Stimulated activated CD4-positive, alpha-beta T cell treated with anti-CD3 and anti-CD28 coated beads, TNF-alpha, amount 100 ng/mL, for 4 hours (primary cell): ENCODE measurements around the gene ENDOV.
"Not testable (repeated sequence)": the region's sequence is repeated elsewhere in the genome, so short reads cannot be mapped to it uniquely, and the experiment has no call there.

Experiments used
- DNase-seq, 3 experiments: peaks; one replicate each; pipeline ENCODE4 v3.0.0-alpha.2; 2020; ENCODE audit warnings: low read depth in 3 of 3

The ENDOV gene

DNA sequence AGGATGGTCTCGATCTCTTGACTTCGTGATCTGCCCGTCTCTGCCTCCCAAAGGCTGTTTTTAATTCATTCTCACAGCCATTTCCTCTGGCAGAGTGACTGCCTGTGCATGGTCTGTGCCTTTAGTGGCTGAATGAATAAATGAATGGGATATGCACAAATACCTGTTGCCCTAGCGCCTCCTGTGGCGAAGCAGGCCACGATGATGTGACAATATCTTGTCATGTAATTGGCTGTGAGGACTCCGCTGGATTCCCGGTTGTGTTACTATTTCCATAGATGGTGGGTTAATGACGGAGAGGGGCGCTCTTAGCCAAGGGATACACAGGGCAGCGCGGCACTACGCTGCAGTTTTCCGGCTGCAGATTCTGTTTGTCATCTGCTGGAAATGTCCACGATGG lies 26.8 kb upstream of the ENDOV start:
- DNase-seq: no peak

DNA sequence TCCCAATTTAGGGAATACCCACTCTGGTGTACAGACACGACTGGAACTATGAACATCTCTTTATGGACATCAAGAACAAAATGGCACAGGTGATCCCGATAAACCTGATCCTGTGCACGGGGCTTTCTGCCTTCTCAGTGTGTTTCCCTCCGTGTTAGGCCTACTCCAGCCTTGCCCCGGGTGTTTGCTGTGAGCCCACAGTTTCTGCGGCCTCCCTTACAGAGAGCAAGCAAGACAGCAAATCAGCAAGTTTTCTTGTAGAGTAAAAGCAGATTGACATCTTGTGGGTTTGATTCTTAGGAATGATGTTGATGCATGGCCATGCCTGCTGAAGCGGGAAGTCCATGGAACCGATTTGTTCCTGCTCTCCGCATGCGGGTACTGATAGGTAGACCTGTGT lies 26.4 kb upstream of the ENDOV start:
- no peak for DNase-seq

DNA sequence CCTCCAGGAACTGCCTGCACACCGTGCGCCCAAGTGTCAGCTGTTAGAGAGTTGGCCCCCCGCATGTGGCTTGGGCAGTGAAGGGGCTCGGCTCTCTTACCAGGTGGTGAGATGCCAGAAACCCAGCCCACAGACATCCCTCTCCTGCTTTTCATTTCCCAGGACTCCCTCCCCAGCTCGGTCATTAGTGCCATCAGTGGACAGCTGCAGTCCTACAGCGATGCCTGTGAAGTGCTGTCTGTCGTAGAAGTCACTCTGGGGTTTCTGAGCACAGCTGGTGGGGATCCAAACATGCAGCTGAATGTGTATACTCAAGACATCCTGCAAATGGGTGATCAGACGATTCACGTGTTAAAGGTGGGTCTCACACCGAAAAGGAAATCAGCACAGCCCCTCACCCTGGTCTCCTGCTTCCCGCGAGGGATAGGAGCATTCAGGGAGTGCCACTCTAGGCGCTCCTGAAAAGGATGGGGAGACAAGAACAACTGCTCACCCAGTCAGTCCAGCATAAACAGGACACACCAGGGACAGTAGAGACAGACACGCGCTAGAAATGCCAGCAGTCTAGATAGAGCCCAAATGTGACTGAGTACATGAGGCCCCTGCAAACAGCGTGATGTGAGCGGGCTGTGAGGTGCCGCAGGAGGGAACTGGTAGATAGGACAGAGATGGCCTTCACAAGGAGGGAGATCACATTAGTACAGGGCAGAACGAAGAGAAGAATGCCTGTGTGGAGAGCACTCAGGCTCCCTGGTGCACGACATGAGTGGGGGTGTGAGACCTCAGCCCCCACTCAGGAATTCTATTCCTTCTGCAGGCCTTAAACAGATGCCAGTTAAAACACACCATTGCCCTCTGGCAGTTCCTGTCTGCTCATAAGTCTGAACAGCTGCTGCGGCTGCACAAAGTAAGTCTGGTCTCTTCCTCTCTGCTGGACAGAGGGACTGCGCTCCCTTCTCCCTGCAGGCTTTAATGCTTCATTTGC lies 25.7 kb upstream of the ENDOV start:
- DNase-seq: no peak

DNA sequence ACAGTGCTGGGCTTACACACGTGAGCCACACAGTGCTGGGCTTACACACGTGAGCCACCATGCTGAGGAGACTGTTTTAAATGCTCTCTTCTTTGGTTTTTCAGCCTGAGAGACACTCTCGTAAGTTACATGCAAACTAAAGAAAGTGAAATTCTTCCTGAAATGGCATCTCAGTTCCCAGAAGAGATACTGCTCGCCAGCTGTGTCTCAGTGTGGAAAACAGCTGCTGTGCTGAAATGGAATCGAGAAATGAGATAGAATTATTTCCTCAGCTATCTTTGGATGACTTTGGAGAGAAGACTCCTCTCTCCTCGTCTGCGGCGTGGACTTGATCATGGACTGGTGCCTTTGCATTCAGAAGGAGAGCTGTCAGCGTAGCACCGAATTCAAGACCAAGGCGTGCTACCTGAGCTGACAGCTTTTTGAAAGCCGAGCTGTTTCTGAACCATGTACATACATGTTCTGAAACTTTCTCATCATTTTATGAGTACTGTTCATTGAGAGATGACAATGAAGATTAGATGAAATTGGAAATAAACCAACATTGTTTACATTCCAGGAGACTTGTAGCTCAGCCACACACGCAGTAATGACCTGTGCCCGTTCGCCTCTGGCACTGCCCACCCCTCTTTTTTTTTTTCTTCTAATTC lies 21.6 kb upstream of the ENDOV start:
- DNase-seq: no peak

DNA sequence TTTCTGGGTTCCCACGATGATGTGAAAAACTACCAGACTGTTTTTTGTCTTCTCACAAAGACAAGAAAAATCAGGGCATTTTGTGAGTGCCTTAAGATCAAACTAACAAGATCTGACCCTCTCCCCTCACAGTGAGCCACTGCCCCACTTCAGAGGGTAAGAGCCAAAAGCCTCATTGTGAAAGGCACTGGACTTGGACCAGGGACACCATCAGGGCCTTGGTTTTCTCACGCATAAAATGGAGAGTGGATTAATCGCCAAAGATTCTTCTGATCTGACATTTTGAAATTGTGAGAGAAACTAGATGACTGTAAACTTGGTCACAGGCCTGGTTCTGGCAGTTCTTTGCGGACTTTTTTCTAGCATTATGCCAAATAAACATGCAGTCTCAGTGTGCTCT lies 21.0 kb upstream of the ENDOV start:
- DNase-seq: no peak

DNA sequence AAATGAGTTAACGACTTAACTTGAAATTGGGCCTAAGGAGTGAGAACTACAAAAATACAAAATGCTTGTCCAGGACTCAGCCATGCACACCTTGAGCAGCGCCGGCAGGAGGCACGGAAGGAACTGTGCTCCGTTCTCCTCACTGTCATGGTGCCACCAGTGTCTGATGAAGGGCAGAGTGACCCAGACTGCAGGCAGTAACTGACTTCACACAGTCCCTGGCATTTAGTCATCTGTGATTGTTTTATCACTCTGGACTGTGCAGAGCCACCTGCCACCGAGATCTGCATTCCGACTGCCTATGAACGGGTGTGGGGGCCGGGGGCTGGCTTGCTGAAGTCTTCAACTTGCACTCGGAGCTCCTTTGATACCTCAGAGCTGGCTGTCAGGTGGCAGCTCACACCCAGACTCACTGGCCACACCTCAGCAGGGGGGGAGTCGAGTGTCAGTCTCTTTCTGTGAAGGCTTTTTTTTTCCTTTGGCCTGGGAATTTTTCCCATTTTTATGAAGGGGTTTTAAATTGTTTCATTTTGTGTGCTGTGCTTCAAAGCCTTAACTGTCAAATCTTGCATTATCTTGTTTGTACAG lies 20.2 kb upstream of the ENDOV start:
- DNase-seq: no peak

DNA sequence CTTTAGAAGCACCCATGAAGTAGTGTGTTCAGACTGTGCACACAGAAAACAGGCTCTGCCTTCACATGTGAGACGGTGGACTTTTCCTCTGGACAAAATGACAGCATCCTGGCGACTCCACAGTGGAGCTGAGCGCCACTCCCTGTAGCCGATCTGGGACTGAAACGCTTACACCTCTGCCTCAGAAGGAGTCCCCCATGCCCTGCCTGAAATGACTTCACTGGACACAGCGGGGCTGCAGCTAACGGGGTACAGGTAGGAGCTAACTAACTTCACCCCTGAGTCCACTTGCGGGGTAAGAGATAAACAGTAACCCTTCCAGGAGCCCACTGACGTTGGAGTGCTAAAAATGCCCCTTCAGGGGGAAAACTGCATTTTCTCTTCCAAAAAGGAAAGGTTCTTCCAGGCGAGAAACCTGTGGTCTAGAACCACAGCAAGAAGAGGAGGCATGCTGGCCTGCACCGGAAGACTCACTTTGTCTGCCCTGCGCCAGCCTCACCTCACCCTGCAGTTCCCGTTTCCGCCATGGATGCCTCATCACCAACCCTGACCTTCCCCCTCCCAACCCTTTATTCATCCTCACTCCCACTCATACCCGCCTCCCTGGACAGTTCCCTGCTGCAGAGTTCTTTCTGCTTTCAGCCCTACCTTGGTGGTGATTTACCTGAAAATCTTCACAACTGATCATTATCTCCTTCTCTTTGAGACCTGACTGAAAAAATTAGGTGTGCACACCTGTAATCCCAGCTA lies 19.4 kb upstream of the ENDOV start:
- DNase-seq: no peak

DNA sequence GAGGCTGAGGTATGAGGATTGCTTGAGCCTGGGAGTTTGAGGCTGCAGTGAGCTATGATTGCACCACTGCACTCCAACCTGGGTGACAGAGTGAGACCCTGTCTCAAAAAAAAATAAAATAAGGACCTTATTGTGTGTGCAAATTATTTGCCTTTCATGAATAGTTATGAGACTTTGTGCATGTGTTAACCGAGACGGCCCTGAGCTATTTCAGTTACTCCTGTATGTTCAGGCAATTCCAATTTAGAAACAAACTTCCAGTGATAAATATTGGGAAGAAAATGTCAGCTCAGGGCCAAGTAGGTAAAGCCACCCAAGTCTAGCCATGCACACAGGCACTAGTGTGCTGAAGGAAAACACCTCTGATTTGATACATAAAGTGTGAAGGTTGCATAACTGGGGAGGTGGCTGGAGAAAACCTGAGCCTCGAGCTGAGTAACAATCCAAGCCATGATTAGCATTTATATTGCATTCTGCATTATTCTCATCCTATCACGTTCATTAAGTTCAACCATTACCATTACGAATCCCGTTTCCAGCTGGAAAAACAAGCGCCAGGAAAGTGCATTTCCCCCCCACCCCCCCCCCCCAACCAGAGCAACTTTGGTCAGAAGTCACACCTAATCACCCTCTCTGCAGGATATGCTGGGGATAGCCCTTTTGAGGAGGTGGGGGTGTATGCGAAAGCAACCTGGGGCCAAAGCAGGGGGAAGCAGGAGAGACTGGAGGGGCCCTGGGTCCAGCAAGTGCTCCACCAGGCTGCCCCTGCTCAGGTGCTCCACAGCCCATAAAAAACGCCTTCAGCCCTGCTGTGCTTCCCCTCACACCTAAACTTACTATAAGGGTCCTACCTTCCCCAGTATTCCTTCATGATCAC lies 18.6 kb upstream of the ENDOV start:
- DNase-seq: no peak

DNA sequence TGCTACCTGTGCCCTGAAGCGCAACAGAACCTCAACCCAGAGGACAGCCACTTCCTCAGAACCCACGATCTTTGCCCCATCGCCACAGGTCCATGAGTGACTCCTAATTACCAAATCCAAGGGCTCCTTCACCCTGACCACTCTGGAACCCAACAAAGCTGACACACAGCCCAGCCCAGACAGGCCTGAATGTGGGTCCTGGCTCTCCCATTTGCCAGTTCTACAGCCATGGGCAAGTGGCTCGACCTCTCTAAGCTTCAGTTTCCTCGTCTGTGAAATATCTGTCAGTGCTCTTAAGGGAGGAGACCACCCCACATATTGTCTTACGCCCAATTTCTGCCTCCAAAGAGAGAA lies 18.0 kb upstream of the ENDOV start:
- DNase-seq: no peak

DNA sequence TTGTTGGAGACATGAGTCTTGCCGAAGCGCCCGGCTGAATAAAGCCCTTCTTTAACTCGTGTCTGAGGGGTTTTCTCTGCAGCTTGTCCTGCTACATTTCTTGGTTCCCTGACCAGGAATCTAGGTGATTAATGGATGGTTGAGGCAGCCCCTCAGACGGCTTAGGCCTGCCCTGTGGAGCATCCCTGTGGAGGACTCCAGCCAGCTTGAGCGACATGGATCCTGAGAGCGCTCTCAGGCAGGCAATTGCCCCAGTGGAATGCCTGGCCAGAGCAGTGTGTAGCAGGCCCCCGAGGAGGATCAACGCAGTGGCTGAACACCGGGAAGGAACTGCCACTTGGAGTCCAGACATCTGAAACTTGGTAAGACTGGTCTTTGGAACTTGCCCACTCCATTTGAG lies 17.3 kb upstream of the ENDOV start:
- DNase-seq: no peak

DNA sequence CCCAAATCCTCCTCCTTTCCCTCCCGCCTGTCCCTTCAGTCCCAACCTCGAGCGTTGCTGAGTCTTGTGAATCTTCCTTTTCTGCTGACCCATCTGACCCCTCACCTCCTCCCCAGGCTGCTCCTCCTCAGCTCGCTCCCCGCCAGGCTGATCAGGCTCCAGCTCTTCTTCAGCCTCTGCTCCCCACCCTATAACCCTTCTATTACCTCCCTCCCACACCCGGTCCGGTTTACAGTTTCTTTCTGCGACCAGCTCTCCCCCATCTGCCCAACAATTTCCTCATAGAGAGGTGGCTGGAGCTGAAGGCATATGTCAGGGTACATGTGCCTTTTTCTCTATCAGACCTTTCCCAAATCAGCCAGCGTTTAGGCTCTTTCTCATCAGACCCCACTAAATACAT lies 13.9 kb upstream of the ENDOV start:
- DNase-seq: not testable (repeated sequence)

DNA sequence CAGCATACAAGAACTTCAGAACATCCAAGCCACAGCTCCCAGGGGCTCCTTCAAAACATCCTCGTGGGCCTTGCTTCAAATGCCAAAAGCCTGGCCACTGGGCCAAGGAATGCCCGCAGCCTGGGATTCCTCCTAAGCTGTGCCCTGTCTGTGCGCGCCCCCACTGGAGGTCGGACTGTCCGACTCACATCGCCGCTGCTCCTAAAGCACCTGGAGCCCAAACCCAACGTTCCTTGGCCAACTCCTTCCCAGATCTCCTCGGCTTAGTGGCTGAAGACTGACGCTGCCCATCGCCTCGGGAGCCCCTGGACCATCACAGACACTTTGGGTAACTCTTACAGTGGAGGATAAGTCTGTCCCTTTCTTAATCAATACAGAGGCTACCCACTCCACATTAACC lies 12.9 kb upstream of the ENDOV start:
- not testable (repeated sequence) for DNase-seq

DNA sequence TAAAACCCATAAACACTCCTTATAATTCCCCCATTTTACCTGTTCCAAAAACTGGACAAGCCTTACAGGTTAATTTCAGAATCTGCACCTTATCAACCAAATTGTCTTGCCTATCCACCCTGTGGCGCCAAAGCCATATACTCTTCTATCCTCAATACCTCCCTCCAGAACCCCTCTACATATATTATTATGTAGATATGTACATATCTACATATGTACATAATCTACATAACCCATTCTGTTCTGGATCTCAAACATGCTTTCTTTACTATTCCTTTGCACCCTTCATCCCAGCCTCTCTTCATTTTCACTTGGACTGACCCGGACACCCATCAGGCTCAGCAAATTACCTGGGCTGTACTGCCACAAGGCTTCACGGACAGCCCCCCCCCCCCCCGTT lies 12.0 kb upstream of the ENDOV start:
- DNase-seq: no peak

DNA sequence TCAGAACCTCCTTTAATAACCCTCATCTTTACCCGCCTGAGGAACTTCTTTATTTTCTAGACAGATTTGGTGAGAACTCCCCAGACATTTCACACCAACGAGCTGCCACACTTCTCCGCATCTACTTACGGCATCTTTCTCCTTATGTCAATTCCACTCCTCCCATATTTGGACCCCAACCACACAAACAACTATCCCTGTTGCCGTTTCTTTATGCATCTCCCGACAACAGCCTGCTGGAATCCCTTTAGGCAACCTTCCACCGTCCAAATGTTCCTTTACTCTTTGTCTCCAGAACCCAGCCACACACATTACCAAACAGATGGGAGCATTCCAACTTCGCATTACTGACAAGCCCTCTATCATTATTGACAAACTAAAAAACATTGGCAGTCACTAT lies 8.8 kb upstream of the ENDOV start:
- DNase-seq: no peak

DNA sequence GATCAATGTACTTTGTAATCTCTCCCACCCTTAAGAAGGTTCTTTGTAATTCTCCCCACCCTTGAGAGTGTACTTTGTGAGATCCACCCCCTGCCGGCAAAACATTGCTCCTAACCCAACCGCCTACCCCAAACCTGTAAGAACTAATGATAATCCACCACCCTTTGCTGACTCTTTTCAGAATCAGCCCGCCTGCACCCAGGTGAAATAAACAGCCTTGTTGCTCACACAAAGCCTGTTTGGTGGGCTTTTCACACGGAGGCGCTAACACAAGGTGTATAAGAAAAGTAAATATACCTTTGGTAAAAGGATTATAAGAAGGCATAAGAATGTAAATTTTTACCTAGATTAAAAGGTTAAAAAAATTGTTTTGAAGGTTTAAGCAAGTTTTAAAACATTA lies 7.0 kb upstream of the ENDOV start:
- DNase-seq: not testable (repeated sequence)

DNA sequence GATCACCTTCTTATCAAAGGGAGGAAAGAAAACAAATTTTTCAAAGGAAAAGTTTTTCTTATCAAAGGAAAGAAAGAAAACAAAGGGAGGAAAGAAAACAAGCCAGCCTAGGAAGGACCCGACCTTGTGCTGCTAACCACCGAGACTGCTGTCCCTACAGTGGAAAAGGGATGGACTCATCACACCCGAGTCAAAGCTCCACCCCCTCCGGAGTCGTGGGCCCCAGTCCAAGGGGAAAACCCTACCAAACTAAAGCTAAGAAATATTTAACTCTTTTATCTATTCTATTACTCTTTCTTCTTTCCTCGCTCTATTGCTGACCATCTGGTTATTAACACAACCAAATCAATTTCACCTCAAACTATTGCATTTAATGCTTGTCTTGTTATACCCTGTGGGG lies 6.1 kb upstream of the ENDOV start:
- no peak for DNase-seq

DNA sequence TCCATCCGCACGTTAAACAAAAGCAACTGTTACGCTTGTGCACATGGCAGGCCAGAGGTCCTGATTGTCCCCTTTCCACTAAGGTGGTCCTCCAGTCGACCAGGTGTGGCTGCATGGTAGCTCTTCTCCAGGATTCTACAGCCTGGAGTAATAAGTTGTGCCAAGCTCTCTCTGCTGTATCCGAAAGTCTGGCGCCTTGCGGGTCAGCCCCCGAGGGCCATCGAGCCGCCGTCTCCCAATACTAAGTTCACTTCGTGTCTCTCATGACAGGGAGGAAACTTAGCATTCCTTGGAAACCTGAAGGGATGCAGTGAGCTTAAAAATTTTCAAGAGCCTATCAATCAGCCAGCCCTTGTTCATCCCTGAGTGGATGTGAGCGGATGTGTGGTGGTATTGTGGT lies 5.3 kb upstream of the ENDOV start:
- no peak for DNase-seq

DNA sequence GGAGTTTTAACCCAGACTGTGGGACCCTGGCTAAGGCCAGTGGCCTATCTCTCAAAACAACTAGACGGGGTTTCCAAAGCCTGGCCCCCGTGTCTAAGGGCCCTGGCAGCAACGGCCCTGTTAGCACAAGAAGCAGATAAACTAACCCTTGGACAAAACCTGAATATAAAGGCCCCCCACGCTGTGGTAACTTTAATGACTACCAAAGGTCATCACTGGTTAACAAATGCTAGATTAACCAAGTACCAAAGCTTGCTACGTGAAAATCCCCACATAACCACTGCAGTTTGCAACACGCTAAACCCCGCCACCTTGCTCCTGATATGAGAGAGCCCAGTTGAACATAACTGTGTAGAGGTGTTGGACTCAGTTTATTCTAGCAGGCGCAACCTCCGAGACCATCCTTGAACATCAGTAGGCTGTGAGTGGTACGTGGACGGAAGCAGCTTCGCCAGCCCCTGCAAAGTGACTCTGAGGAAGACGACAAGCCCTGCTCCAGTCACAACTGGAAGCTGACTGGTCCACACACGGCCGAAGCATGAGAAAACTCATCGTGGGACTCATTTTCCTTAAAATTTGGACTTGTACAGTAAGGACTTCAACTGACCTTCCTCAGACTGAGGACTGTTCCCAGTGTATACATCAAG lies 4.4 kb upstream of the ENDOV start:
- not testable (repeated sequence) for DNase-seq

DNA sequence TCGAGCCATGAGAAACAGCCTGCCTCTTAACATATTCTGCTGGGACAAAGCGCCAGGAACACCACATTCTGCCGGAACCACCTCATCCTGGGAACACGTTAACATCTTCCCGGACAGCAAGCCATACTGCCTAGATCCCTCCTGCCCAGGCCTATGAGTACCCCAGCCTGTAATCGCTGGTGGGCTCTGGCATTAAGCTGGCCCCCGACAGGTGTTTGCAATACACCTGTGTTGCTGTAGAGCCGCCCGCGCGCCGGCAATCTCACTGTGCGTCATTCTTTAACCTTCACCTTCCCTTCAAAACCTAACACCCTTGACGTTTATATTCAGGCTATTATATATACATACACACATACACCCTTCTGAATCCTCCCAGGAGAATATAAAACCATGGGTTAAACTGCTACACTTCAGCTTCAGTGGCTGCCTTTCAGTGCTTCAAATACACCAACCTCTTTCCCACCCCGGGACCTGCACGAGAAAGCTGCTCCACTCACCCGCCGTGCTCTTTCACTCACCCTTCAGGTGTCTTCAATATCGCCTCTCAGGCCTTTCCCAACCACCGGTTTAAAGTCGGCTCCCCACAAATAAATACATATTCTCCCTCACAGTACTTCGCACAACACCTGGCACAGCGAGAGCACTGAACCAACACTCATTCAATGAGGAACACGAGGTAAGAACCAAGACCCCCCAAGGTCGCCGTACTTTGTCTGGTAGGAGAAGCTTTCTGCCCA lies 1.0 kb upstream of the ENDOV start:
- DNase-seq: no peak

DNA sequence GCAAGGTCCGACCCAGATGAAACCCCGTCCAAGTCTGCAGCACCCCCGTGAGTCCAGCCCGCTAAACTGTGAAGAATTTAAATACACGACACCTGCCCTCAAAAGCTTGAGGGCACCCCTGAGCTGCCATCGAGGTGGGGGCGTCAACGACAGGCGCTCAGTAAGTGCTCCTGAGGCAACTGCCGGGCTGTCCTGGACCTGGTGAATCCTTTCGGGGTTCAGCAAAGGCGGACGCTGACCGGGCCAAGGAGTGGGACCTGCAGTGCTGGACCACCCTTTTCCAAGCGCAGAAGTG lies 512 bp upstream of the ENDOV start:
- no peak for DNase-seq
